Astrocyte (in vitro differentiated cells and primary cell): Measurements from ENCODE around the gene PET100. TPM values are rescaled to one million over a fixed set of nuclear protein-coding genes. Genes with fewer than 3 reads are reported as not detected.

Experiments used
- DNase-seq: peaks from one replicate; pipeline ENCODE4 v3.0.0-alpha.2; 2010; ENCODE audit warnings: low read depth
- FAIRE-seq: peaks from 2 replicates; lab custom pipeline; 2011; peaks lifted over from hg19 to GRCh38; lab: Jason Lieb, UNC
- H2AFZ ChIP-seq: 2 replicates; pipeline ENCODE4 v1.6.0; 2012; ENCODE audit warnings: low read depth, low read length, inconsistent platforms
- H3K27ac ChIP-seq: 2 replicates; pipeline ENCODE4 v1.5.1; 2011; ENCODE audit warnings: low read depth, low read length, inconsistent platforms
- H3K27me3 ChIP-seq: 2 replicates; pipeline ENCODE4 v1.6.0; 2011; ENCODE audit warnings: low read length, inconsistent platforms; ENCODE audit not compliant: insufficient read depth
- H3K36me3 ChIP-seq: 2 replicates; pipeline ENCODE4 v1.5.1; 2011; ENCODE audit warnings: low read length, inconsistent platforms; ENCODE audit not compliant: insufficient read depth
- H3K4me1 ChIP-seq: 2 replicates; pipeline ENCODE4 v1.5.1; 2011; ENCODE audit warnings: low read length, inconsistent platforms; ENCODE audit not compliant: insufficient read depth
- H3K4me2 ChIP-seq: 2 replicates; pipeline ENCODE4 v1.6.0; 2012; ENCODE audit warnings: low read length, inconsistent platforms
- H3K4me3 ChIP-seq: 2 replicates; pipeline ENCODE4 v1.5.1; 2011; ENCODE audit warnings: low read depth, mild to moderate bottlenecking, low read length, inconsistent platforms; ENCODE audit not compliant: insufficient read depth
- H3K79me2 ChIP-seq: 2 replicates; pipeline ENCODE4 v1.6.0; 2012; ENCODE audit warnings: mild to moderate bottlenecking, low read length, inconsistent platforms; ENCODE audit not compliant: insufficient read depth
- H3K9ac ChIP-seq: 2 replicates; pipeline ENCODE4 v1.6.0; 2012; ENCODE audit warnings: mild to moderate bottlenecking, low read length, inconsistent platforms
- H3K9me3 ChIP-seq: 2 replicates; pipeline ENCODE4 v1.5.1; 2012; ENCODE audit warnings: low read depth, mild to moderate bottlenecking, low read length, inconsistent platforms; ENCODE audit not compliant: insufficient read depth
- H4K20me1 ChIP-seq: 2 replicates; pipeline ENCODE4 v1.6.0; 2012; ENCODE audit warnings: low read length, inconsistent platforms; ENCODE audit not compliant: insufficient read depth
- H3K27ac Mint-ChIP-seq: one replicate; pipeline ENCODE4 v1.8.0; 2021; ENCODE audit warnings: mild to moderate bottlenecking, mixed read lengths; ENCODE audit not compliant: unreplicated experiment
- H3K27me3 Mint-ChIP-seq: one replicate; pipeline ENCODE4 v1.8.0; 2021; ENCODE audit warnings: low read depth, mixed read lengths; ENCODE audit not compliant: unreplicated experiment
- H3K36me3 Mint-ChIP-seq: one replicate; pipeline ENCODE4 v1.8.0; 2021; ENCODE audit warnings: low read depth, mixed read lengths; ENCODE audit not compliant: unreplicated experiment
- H3K4me1 Mint-ChIP-seq: one replicate; pipeline ENCODE4 v1.8.0; 2021; ENCODE audit warnings: low read depth, mixed read lengths; ENCODE audit not compliant: unreplicated experiment
- H3K4me3 Mint-ChIP-seq: one replicate; pipeline ENCODE4 v1.8.0; 2021; ENCODE audit warnings: mild to moderate bottlenecking, moderate library complexity, mixed read lengths; ENCODE audit not compliant: unreplicated experiment
- H3K9me3 Mint-ChIP-seq: one replicate; pipeline ENCODE4 v1.8.0; 2021; ENCODE audit warnings: mild to moderate bottlenecking, mixed read lengths; ENCODE audit not compliant: unreplicated experiment
- CTCF ChIP-seq: IDR thresholded peaks from 2 replicates; pipeline ENCODE4 v1.5.1; 2011; ENCODE audit warnings: low read depth, mild to moderate bottlenecking, inconsistent platforms, low read length, moderate library complexity; ENCODE audit not compliant: insufficient read depth
- EZH2 ChIP-seq: IDR thresholded peaks from 2 replicates; pipeline ENCODE4 v1.6.1; 2012; ENCODE audit warnings: mild to moderate bottlenecking, low read length, inconsistent platforms; ENCODE audit not compliant: insufficient read depth
- total RNA-seq: library from RNA; stranded (reverse); gene quantifications from 2 replicates; pipeline ENCODE4 v1.2.1, GENCODE V29; 2021

Gene PET100
- total RNA-seq, 1 donor from 2014 or later = 95.8 TPM

- Histone ChIP-seq H3K27ac (no peak overlapping the region), H3K9ac (no peak overlapping the region), H3K79me2 (no peaks in the 10 kb centered on the region), H3K4me1 (no peaks in the 10 kb centered on the region), H3K36me3 (no peaks in the 10 kb centered on the region), H2AFZ (peak overlapping the region; percentile 10), H3K27me3 (peaks cover 4% of the 10 kb centered on the region), H3K4me3 (no peak overlapping the region), H3K4me2 (peak overlapping the region; percentile 54), H4K20me1 (no peaks in the 10 kb centered on the region), H3K9me3 (no peaks in the 10 kb centered on the region)
- FAIRE-seq (no peak), DNase-seq (no peak)
- Mint-ChIP-seq H3K27ac (no peak overlapping the region), H3K9me3 (peaks cover 16% of the 10 kb centered on the region), H3K4me1 (no peaks in the 10 kb centered on the region), H3K4me3 (peak overlapping the region; percentile 64), H3K36me3 (peaks cover 2% of the 10 kb centered on the region), H3K27me3 (peaks cover 69% of the 10 kb centered on the region)
- no peak for TF ChIP-seq CTCF
- no peak for TF ChIP-seq EZH2
Measured at GRCh38 chr19:7670150-7670783, 40.7 kb downstream of the PET100 start.

GRCh38 chr19:7670790-7671189 lies 41.2 kb downstream of the PET100 start:
- no peak for DNase-seq
- Mint-ChIP-seq H3K27me3 (peaks cover 68% of the 10 kb centered on the region), H3K4me1 (no peaks in the 10 kb centered on the region), H3K9me3 (peaks cover 16% of the 10 kb centered on the region), H3K4me3 (no peak overlapping the region), H3K36me3 (peaks cover 2% of the 10 kb centered on the region), H3K27ac (no peak overlapping the region)
- FAIRE-seq = no peak
- H3K4me2 ChIP-seq = no peak overlapping the region
- TF ChIP-seq CTCF = no peak
- no peak for TF ChIP-seq EZH2
- H3K4me1 ChIP-seq = no peaks in the 10 kb centered on the region
- no peak overlapping the region for H3K27ac ChIP-seq
- no peaks in the 10 kb centered on the region for H3K79me2 ChIP-seq
- H3K9ac ChIP-seq = no peak overlapping the region
- H2AFZ ChIP-seq = no peak overlapping the region
- H3K9me3 ChIP-seq = no peaks in the 10 kb centered on the region
- H3K27me3 ChIP-seq = peaks cover 4% of the 10 kb centered on the region
- H3K36me3 ChIP-seq = no peaks in the 10 kb centered on the region
- no peak overlapping the region for H3K4me3 ChIP-seq
- H4K20me1 ChIP-seq = no peaks in the 10 kb centered on the region

DNA sequence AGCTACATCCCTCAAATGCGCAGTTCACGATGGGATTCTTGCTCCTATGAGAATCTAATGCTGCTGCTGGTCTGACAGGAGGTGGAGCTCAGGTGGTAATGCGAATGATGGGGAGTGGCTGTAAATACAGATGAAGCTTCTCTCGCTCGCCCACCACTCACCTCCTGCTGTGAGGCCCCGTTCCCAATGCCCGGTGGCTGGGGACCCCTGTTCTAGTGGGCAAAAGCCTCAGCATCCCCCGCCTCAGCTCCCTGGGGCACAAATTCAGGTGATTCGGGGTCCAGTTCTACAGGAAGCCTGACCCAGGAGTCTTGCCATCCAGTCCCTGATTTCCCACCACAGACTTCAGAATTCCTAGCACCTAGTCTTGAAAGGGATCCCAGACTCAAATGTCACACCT lies 42.9 kb downstream of the PET100 start:
- no peaks in the 10 kb centered on the region for H3K4me1 ChIP-seq
- H4K20me1 ChIP-seq = no peaks in the 10 kb centered on the region
- FAIRE-seq = no peak
- H3K9me3 ChIP-seq = no peaks in the 10 kb centered on the region
- H3K79me2 ChIP-seq = no peaks in the 10 kb centered on the region
- H3K27me3 ChIP-seq = peaks cover 6% of the 10 kb centered on the region
- Mint-ChIP-seq H3K9me3 (peaks cover 14% of the 10 kb centered on the region), H3K4me3 (no peak overlapping the region), H3K36me3 (peaks cover 2% of the 10 kb centered on the region), H3K27me3 (peaks cover 77% of the 10 kb centered on the region), H3K4me1 (no peaks in the 10 kb centered on the region), H3K27ac (no peak overlapping the region)
- H3K27ac ChIP-seq = no peak overlapping the region
- no peak overlapping the region for H3K4me3 ChIP-seq
- H3K4me2 ChIP-seq = no peak overlapping the region
- no peaks in the 10 kb centered on the region for H3K36me3 ChIP-seq
- no peak for TF ChIP-seq CTCF
- TF ChIP-seq EZH2 = no peak
- no peak overlapping the region for H3K9ac ChIP-seq
- H2AFZ ChIP-seq = no peak overlapping the region
- DNase-seq = no peak
